ENCODE results near the gene CHADL. TPM values are rescaled to one million over a fixed set of nuclear protein-coding genes. Genes with fewer than 3 reads are reported as not detected.

The CHADL gene, protein sequence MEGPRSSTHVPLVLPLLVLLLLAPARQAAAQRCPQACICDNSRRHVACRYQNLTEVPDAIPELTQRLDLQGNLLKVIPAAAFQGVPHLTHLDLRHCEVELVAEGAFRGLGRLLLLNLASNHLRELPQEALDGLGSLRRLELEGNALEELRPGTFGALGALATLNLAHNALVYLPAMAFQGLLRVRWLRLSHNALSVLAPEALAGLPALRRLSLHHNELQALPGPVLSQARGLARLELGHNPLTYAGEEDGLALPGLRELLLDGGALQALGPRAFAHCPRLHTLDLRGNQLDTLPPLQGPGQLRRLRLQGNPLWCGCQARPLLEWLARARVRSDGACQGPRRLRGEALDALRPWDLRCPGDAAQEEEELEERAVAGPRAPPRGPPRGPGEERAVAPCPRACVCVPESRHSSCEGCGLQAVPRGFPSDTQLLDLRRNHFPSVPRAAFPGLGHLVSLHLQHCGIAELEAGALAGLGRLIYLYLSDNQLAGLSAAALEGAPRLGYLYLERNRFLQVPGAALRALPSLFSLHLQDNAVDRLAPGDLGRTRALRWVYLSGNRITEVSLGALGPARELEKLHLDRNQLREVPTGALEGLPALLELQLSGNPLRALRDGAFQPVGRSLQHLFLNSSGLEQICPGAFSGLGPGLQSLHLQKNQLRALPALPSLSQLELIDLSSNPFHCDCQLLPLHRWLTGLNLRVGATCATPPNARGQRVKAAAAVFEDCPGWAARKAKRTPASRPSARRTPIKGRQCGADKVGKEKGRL
- total RNA-seq = 1 to 10 TPM; 4.6 to 7.5 (median 6.2) TPM

DNA sequence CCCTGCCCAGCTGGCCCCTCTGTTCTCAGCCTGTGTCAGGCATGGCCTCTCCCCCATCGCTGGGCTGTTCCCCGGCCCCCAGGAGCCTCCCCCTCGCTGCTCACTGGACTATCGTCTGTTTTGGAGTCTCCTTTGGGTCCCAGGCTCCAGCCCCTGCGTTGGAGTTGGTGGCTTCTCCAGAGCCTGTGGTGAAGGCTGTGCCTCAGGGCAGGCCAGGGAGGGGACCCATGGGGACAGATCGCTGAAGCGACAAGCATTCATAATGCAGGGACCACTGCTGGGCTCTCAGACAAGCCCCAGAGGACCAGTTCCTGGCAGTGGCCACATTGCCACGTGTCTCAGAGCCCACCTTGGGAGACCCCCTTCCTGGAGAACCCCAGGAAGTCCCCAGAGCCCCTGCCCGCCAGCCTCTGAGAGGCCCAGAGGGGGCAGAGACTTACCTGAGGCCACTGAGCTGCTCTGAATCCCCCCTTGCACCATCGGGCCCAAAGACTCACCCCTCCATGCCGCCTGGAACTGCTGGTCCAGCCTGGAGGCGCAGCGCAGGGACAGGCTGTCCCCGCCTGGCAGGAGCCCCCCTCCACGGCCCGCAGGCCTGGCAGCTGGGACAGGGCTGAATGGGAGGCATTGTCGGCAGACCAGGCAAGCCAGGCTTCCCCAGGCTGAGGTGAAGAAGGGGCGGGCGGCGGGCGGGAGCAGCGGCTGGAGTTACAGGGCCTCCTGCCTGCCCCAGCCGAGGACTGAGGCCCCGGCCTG, at the start of gene CHADL:
Gene CHADL (minus strand): TSS at position 555 of the 756 bp plus-strand sequence. CDS start 50 bp downstream, at position 505.
- 68 to 72% methylated on average over 12 to 13 of the region's 24 CpGs for WGBS, 2 donors
- intact Hi-C loops (cut with DNase I) = no loop called here
- Histone ChIP-seq H3K36me3 (no peaks in the 10 kb centered on the region), H3K27me3 (no peaks in the 10 kb centered on the region), H3K4me1 (peaks cover 12 to 19% of the 10 kb centered on the region in 2 donors), H3K4me3 (replicated peaks in 1 of 3) (no peak within 1 kb of the TSS), H3K9me3 (no peaks in the 10 kb centered on the region), H3K27ac (no peak within 1 kb of the TSS)
- no peak for DNase-seq
- TF ChIP-seq POLR2A (IDR thresholded peaks at IDR 0.05) = no peak
- TF ChIP-seq CTCF (IDR thresholded peaks at IDR 0.05) = no peak

GRCh38 chr22:41289671-41290070, 48.9 kb upstream of the CHADL start:
- Histone ChIP-seq H3K9me3 (no peaks in the 10 kb centered on the region), H3K4me1 (peaks cover 19 to 34% of the 10 kb centered on the region in 2 donors), H3K36me3 (no peaks in the 10 kb centered on the region), H3K27ac (peak overlapping the region; percentile 95 to 98 (median 97)), H3K27me3 (no peaks in the 10 kb centered on the region), H3K4me3 (replicated peaks in 1 of 3) (no peak overlapping the region)
- WGBS, 2 donors = 96 to 97% methylated on average over 1 of the region's 1 CpG
- no peak for DNase-seq
- intact Hi-C loops (cut with DNase I) = loop anchor here (10.0 kb wide), 1 partner anchor 225 kb away; no protein-coding TSS in a partner anchor
- TF ChIP-seq POLR2A (IDR thresholded peaks at IDR 0.05) = no peak
- TF ChIP-seq CTCF (IDR thresholded peaks at IDR 0.05) = no peak

DNA sequence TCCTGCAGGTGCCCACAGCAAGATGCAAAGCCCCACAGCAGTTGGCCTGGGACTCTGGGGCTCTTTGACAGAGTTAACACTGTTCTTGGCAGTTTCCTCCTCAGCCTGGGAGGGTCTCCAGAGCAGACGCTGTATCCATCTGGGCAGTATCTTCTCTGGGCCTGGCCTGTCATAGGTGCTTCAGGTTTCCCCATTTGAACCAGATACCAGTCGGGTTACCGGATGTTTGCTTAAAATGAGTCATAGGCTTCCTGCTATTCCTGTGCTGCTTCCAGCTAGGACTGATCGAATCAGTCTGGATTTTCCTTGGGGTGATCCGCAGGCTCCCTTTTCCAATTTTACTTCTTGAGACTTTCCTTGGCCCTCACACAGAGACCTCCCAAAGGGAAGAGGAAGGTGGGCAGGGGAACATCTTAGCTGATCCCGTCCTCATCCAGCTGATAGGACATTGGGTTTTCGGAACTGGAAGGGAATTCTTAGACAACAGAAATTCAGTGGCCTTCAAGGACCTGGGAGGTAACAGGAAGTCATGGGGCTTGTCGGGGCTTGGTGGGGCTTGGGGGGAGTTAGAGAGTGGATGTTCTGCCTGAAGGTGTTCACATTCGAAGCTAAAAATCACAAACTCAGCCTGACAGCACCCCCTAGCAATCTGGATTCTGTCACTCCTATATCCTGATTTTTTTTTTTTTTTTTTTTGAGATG, 47.7 kb upstream of the CHADL start:
- intact Hi-C loops (cut with DNase I) = loop anchor here (10.0 kb wide), 1 partner anchor 226 kb away; no protein-coding TSS in a partner anchor
- Histone ChIP-seq H3K4me1 (peaks cover 21 to 35% of the 10 kb centered on the region in 2 donors), H3K9me3 (no peaks in the 10 kb centered on the region), H3K27ac (peak overlapping the region; percentile 49 to 98 (median 95)), H3K36me3 (peaks cover 3 to 8% of the 10 kb centered on the region in 2 donors), H3K4me3 (replicated peaks in 1 of 3) (no peak overlapping the region), H3K27me3 (no peaks in the 10 kb centered on the region)
- TF ChIP-seq POLR2A (IDR thresholded peaks at IDR 0.05) = no peak
- TF ChIP-seq CTCF (IDR thresholded peaks at IDR 0.05) = no peak
- DNase-seq = no peak
- 77 to 81% methylated on average over 9 of the region's 9 CpGs for WGBS, 2 donors

GRCh38 chr22:41286639-41287091, 45.9 kb upstream of the CHADL start:
- Histone ChIP-seq H3K4me3 (replicated peaks in 1 of 3) (peak overlapping the region in 2 of 3 donors; percentile 29 to 38), H3K36me3 (peaks cover 4 to 8% of the 10 kb centered on the region in 2 donors), H3K9me3 (no peaks in the 10 kb centered on the region), H3K27ac (peak overlapping the region; percentile 80 to 98 (median 86)), H3K4me1 (peaks cover 21 to 35% of the 10 kb centered on the region in 2 donors), H3K27me3 (no peaks in the 10 kb centered on the region)
- intact Hi-C loops (cut with DNase I) = loop anchor here (10.0 kb wide), 1 partner anchor 228 kb away; no protein-coding TSS in a partner anchor
- TF ChIP-seq CTCF (IDR thresholded peaks at IDR 0.05) (no peak), POLR2A (IDR thresholded peaks at IDR 0.05) (no peak)
- WGBS, 2 donors = 0 to 1% methylated on average over 15 of the region's 15 CpGs
- no peak for DNase-seq

Measured in thyroid gland (tissue), 4 donors.